Measurements from ENCODE around the gene TNS3.
"Not testable (repeated sequence)": the region's sequence is repeated elsewhere in the genome, so short reads cannot be mapped to it uniquely, and the experiment has no call there.

The TNS3 gene

GRCh38 chr7:47444376-47445098, 137.4 kb downstream of the TNS3 start:
- no peak for DNase-seq

GRCh38 chr7:47443049-47443448, 138.9 kb downstream of the TNS3 start:
- no peak for DNase-seq

DNA sequence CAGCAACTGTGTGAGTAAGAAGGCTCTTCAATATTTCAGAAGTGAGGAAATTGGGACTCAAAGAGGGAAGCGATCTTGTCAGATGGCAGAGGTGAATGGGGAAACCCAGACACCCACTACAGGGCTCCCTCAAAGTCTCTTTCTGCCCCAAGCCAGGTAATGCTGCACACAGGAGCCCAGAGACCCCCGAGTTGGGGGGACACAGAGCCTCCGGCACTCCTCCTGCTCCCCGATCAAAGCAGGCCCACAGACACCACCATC, 139.4 kb downstream of the TNS3 start:
- no peak for DNase-seq

DNA sequence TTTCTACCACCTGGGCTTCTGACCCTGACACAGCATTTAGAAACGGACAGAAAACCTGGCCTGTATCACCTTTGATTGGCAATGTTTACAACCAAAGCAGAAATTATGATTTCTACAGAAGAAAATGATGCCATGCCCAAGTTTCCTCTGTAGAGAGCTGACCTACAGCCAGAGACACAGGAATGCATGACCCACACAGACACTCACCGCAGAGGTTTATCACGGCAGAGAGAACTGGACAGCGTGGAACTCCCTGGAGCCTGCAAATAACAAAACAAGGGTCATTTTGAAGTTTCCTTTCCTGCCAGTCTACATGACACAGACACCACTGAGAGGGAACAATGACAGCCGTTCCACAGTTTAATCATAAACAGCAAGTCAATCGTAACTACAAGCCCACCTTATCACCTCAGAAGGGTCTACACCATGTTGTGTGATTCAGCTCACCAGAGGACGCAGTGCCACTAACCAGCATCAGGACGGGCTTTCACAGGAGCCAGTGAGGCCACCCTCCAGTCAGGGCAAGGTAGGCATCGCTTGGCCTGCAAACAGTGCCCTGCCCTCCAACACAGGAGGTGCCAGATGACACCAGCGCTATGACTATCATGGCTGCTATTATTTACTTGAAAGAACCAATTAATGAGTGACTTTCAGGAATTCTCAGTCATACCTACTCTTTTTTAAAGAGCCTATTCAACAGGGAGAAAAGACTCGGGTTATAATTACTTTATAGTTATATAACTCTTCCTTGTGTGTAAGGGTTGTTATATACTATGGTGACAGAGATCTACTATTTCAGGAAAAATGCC, 139.9 kb downstream of the TNS3 start:
- no peak for DNase-seq

DNA sequence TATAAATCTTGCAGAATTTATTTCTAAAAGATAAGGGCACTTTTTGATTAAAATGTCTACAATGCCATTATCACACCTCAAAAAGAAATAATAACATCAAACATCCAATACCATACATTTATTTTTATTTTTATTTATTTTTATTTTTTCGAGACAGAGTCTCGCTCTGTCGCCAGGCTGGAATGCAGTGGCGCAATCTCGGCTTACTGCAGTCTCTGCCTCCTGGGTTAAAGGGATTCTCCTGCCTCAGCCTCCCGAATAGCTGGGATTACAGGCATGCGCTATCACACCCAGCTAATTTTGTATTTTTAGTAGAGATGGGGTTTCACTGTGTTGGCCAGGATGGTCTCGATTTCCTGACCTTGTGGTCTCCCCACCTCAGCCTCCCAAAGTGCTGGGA, 140.9 kb downstream of the TNS3 start:
- DNase-seq: not testable (repeated sequence)

- DNase-seq: no peak
Measured at GRCh38 chr7:47440320-47440719, 141.6 kb downstream of the TNS3 start.

DNA sequence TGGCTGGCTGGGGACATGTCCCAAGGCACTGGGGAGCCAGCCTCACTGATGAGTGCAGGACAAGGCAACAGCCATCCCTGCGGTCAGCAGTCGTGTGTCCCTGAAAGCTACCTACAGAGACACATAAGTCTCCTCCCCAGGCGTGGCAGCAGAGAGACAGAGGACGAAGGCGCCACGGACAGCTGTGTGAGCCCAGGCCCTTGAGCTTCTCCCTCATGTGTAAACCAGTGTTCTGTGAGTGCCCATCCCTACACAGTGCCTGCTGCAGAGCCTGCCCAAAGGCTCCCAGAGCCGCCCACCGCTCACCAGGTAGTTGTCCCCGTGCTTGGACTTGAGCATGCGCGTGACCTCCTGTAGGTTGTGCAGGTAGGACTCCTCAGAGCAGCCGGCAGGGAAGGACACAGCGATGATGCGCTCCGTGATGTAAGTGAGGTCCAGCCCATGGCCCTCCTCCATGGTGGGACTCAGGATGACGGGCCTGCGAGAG, 142.7 kb downstream of the TNS3 start:
- DNase-seq: no peak

GRCh38 chr7:47438411-47439029, 143.4 kb downstream of the TNS3 start:
- DNase-seq: no peak

DNA sequence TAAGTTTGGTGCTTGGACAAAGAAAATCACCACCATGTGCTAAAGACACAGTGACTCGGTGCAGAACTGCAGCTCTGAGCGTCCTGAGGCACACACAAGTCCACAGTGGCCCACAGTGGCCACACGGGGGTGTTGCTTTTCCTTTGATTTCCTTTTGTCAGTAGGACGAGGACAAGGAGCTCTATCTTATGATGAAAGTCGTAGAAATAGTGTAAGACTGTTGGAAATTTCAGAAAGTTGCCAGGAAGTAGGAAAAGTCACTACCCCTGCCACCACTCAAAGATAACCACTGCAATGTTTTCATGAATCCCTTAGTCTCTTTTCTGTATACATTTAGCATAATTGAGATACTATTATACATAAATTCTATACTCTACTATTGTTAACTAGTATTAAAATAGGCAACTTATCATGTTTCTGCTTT, 146.0 kb downstream of the TNS3 start:
- DNase-seq: peak; percentile 37

GRCh38 chr7:47433564-47433895, 148.4 kb downstream of the TNS3 start:
- DNase-seq: no peak

- no peak for DNase-seq
Measured at GRCh38 chr7:47432671-47433563, 149.0 kb downstream of the TNS3 start.

GRCh38 chr7:47430422-47430821, 151.5 kb downstream of the TNS3 start:
- DNase-seq: no peak

DNA sequence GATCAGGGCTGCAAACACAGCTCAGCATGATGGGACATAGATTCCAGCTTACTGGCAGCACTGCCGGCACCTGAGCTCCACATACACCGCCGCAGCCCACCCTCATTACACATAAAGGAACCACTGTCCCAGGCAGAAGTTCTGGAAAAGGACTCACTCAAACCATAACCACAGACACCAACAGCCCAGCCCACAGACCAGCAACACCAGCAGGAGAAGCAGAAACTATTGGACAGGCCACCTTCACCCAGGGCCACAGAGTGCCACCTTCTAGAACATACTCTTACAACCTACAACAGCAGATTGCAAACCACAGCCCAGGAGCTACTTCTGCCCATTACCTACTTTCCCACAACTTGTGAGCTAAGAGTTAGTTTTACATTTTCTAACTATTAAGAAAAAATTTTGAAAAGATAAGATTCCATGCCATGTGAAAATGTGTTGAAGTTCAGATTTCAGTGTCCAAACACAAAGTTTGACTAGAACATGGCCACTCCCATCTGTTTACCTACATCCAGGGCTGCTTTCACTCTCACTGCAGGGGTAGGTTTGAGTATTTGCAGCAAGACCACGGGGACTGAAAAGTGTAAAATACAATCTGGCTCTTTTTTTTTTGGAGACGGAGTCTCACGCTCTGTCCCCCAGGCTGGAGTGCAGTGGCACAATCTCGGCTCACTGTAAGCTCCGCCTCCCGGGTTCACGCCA, 153.0 kb downstream of the TNS3 start:
- no peak for DNase-seq

DNA sequence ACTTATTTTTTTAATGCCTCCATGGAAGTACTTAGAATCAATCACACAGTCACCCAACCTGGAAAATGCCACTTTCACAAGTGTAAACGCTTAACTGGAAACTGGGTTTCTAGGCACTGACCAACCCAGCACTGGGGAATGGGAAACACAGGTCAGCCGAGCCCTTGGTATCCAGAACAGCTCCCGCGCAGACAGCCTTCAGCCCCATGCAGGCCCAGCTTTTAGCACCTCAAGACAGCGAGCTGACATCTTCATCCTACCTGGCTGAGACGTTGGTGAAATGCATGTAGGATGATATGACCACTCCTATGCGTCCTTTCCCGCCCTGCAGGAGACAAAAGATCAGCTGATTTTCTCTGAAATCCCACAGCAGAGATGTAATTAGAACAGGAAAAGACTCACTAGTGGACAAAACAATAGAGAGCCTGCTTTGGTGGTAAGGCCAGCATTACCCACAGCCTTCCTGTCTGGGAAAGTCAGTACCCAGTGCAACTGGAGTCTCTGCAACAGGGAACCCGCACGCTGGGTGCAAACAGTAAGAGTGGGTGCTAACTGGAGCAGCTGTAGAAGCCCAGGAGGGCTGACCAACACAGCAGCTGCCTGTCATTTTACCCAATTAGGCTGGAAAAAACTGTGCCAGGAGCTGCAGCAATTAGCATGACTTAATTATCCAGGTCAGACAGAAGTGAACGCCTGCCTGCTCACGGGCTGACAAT, 153.7 kb downstream of the TNS3 start:
- no peak for DNase-seq

DNA sequence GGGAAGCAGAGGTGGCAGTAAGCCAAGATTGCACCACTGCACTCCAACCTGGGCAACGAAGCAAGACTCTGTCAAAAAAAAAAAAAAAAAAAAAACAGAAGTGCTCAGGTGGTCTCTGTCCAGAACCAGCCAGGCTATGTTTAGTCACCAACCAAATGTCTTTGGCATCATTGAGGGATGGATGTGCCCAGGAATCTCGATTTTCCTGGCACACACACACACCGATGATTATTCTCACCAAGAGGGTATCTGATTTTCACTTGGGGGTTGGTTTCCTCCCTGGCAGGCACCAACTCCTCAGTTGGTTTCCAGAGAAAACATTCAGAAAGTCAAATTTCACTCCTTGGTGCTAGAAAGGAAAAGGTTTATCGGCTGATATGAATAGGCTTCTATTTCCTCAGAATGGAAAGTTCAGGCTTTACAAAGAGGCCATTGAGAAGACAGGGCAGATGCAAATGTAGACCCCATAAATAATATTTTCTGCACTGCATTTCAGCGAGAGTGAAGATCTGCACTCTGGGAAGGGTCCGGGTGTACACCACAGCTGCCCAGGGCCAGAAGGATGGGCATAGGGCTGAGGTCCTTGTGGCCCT, 154.8 kb downstream of the TNS3 start:
- DNase-seq: no peak

DNA sequence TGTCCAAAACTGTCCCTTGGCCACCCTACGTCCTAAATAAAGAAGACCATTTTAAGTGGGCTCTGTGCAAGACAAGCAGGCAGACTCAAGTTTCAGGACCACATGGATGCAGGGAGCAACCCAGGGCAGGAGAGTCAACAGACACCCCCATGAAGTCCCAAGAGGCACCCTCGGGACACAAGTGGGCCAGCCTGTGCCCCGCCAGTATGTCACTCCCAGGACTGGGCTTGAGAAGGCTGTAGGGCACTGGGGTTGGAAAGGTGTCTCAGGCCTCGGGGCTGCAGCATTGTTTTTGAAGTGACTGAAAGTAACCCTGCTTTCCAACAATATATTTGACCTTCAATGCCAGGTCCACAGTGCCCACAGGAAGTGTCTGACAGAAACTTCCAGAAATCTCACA, 157.4 kb downstream of the TNS3 start:
- no peak for DNase-seq

GRCh38 chr7:47423196-47423595, 158.7 kb downstream of the TNS3 start:
- DNase-seq: no peak

GRCh38 chr7:47422611-47423010, 159.3 kb downstream of the TNS3 start:
- DNase-seq: no peak

GRCh38 chr7:47421456-47421855, 160.5 kb downstream of the TNS3 start:
- DNase-seq: no peak

- DNase-seq: no peak
Measured at GRCh38 chr7:47420122-47420780, 161.7 kb downstream of the TNS3 start.

DNA sequence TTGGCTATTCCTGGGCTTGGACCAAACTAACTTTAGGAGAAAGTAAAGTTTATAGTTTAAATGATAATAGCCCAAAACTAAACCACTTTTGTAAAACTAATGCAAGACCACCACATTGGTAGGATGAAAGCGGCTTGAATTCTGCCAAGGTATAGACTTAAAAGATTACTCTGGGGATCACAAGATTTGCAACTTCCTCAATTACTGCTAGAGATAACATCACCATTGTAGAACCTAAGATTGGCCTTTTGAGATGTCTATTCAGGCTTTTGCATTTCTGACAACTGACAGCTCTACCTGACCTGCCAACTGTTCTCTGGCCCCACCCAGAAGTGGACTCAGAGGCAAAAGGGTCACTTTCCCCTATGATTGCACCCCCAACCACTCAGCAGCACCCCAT, 162.4 kb downstream of the TNS3 start:
- no peak for DNase-seq

Measured in 8988T (cell line).